Dedifferentiated amniotic fluid mesenchymal stem cell (primary cell): ENCODE results near the gene MAGI1.
"Not testable (repeated sequence)": the region's sequence is repeated elsewhere in the genome, so short reads cannot be mapped to it uniquely, and the experiment has no call there.

Experiments
- DNase-seq: peaks from one replicate; pipeline ENCODE4 v3.0.0-alpha.2; 2016; ENCODE audit errors: extremely low spot score

The MAGI1 gene

DNA sequence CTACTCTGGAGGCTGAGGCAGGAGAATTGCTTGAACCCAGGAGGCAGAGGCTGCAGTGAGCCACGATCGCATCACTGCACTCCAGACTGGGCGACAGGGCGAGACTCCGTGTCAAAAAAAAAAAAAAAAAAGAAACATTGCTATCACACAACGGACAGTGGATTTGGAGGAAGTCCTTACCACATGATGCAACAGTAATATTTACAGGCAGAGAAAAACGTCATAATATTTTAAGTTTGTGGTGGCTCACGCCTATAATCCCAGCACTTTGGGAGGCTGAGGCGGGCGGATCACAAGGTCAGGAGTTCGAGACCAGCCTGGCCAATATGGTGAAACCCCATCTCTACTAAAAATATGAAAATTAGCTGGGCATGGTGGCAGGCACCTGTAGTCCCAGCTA lies 473.0 kb downstream of the MAGI1 start:
- DNase-seq, result not testable (repeated sequence)

DNA sequence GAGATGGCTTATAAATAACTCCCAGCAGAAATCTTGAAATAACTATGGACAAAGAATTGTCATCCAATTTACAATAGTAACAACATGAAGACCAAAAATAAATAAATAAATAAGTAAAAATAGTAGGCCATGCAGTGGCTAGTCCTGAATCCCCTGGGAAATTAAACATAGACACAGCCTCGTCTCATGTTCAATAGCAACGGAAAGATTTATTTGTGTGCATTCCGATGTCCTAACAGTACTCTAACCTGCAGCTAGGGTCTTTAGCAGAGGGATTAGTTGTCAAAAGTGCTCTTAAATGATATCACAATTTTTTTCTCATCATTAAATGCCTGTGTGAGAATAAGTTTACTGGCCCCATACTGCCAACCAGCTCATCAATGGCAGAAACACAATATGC lies 474.2 kb downstream of the MAGI1 start:
- no peak for DNase-seq

DNA sequence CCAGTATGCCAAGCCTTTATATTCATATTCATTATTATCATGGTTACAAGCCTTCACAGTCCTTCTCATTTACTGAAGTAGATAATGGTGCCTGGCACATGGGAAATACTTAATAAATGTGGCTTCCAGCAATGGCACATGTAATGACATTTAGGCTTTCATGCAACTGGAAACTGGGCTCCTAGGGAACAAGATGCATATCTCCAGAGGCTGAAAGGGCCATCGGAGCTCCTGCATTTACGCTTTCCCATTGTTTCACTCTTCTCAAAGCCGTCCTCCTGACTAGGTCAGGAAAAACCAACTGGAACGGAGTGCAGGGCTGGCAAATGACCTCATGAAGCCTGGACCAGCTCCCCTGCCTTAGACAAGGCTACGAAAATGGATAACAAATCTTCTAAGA lies 474.9 kb downstream of the MAGI1 start:
- DNase-seq, result no peak

DNA sequence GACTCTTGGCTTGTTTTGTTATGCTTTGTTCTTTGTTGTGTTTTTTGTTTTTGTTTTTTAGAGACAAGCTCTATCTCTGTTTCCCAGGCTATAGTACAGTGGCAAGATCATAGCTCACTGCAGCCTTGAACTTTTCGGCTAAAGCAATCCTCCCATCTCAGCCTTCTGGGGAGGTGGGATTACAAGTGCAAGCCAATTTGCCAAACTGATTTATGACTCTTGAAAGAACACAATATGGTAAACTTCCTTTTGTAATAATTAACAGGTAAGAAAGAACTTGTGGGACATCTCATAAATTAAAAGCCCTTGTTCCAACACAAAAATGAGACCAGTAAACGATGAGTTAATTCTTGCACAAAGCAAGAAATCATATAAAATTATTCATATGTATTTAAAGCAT lies 476.3 kb downstream of the MAGI1 start:
- DNase-seq, result no peak

DNA sequence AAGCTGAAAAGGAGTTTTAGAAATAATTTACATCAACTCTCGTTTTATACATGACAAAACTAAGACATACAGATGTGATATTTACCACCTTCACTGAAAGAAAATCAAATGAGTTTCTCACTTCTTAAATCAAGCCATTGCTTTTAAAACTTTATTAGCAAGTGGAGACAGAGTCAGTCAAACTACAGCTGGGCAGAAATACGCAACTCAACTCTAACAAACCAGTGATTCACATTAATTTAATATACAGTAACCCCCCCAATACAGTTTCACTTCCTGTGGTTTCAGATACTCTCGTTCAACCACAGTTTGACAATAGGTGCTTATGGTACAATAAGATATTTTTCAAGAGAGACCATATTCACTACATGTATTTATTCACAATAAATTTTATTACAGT lies 477.1 kb downstream of the MAGI1 start:
- DNase-seq, result no peak

DNA sequence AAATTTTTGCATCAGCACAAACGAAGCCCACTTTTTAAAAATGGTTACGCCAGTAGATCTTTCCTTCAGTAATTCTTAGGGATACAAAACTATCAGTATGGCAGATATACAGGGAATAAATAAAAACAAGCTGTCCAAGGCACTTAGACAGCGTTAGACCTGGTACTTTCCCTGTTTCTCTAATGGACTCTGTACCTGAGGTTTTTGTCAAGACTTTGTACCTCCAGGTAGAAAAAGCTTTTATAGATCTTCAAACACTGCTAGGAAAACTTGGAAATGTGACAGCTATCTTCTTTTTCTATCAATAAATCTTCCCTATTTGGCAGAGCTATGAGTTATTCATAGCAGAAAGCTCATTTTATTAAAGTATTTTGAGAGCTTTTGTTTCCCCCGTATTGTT lies 477.8 kb downstream of the MAGI1 start:
- no peak for DNase-seq

DNA sequence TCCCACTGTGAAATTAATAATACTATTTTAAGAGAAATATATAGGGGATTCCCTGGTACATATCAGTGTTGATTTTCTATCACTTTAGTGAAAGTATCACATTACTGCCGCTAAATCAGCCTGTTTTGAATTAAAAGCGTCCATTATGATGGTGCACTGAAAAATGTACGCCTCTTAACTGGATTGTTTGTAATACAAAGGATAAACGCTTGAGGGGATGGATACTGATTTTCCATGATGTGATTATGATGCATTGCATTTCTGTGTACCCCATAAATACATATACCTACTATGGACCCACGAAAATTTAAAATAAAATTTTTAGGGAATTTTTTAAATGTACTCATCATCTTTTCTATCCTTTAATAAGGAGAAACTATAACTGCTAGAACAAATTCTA lies 478.6 kb downstream of the MAGI1 start:
- peak; percentile 24 for DNase-seq

DNA sequence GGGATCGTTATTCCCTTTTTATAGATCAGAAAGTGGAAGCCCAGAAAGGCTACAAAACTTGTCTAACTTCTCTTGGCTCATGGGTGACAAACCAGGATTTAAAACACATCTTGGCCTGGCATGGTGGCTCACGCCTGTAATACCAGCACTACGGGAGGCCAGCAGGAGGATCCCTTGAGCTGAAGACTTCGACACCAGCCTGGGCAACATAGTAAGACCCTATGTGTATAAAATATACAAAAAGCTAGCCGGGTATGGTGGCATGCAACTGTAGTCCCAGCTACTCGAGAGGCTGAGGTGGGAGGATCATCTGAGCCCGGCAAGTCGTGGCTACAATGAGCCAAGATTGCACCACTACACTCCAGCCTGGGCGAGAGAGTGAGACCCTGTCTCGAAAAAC lies 479.1 kb downstream of the MAGI1 start:
- no peak for DNase-seq

DNA sequence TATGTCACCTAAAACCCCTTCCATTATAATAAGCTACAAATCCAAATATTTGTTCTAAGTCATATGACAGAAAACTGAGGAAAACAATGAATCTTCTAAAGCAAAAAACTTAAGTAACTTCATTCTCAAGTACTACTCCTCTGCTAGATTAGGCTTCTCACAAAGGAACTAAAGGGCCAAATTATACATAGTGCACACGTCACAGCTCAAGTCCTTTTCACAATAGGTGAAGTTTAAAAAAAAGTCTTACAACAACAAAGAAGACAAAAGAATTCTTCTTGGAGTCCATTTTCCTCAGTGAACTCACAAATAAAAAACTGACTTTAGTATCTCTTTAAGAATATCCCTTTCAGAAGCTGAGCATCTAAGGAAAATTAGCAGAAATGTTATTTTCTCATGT lies 479.9 kb downstream of the MAGI1 start:
- DNase-seq, result no peak

DNA sequence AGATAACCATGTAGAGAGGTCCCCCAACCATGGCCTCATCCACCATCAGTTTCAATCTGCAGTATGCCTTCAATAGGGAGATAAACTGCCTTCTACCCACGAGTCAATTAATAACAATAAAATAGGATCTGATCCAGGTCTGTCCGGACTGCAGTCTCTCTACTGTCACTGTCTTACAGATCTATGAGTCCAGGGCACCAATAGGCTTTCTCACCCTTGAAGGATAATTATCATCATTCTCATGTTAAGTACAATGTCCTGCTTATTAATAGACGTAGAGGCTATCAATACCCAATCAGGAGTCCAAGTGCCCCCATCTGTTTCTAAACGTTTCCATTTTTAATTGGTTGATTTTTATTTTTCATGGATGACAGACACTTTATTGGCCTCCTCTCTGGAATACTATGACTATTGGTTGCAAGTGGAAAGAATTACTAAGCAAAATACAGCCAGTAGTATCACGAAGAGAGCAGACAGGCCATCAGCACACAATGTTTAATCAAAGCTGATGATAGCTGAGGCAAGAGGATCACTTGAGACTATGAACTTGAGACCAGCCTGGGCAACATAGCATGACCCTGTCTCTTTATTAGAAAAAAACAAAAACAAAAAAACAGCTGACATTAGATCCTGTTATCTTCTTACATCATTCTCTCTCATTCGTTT lies 480.7 kb downstream of the MAGI1 start:
- DNase-seq, result no peak

DNA sequence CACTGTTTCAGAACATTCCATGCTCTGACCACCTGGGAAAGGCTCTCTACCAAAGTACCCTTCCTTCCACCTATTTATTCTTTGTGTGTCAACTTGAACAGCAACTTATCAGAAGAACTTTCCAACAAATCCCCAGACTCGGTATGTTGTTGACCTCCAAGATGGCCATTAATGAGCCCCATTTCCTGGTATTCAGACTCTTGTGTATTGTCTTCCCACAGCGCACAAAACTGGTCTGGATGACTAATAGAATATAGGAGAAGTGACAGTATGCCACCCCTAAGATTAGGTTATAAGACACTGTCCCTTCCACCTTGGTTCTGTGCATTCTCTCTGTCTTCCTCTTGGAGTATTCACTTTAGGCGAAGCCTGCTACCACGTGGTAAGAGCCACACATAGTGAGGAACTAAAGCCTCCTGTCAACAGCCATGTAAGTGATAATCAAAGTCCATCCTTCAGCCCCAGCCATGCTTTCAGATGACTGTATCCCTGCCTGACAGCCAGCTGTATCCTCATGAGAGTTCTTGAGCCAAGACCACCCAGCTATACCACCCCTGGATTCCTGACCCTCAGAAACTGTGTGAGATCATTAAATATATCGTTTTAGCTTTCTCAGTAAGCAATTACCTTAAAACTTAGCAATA lies 481.7 kb downstream of the MAGI1 start:
- no peak for DNase-seq

DNA sequence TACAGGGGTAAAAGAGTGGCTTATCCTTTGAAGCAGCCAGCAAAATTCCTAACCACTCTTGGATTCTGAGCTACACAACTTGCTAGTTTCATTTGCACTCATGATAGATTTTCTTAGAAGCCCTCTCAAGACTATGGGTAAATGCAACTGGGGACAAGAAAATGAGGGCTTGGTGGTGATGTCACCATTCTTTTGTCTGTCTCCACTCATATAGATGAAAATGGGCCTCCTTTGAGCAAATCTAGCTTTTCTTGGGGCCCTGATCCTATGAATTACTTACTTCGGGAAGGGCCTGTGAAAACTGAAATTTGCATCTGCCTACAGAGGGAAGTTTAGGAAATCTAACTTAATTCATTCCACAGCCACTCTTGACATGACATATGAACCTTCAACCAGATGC lies 486.3 kb downstream of the MAGI1 start:
- no peak for DNase-seq

DNA sequence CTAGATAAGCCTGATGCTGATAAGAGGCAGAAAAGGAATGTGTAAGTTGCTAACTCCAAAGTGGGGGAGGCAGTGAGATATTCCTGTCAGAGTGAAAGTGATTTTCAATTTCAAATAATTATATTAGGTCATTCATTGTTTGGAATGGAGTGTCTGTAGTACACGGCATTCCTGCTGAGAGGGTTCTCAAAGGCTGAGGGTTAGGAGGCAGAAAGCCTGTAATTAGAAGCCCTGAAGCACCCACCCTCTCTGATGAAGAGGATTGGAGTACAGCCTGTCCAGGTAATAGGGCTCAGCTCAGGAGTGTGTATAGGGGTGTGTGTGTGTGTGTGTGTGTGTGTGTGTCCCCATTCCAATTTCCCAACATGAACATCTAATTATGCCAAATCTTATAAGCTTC lies 486.8 kb downstream of the MAGI1 start:
- DNase-seq, result no peak

DNA sequence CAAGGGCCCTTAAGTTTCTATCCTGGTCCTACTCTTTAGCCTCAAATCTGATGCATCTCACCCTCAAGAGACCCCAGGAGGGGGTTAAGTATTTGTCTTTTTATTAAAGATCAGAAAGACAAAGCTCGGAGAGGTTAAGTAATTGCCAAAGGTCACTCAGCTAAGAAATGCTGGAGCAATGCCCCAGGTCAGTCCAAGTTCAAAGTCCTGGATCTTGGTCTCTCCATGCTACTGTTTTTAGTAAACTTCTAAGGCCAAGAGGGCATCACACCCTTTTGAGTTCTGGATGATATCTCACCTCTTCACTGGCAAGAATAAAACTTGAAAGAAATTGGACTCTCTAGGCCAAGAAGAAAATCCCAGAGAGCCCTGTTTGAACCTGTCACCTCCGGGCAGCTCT lies 488.6 kb downstream of the MAGI1 start:
- DNase-seq, result no peak

DNA sequence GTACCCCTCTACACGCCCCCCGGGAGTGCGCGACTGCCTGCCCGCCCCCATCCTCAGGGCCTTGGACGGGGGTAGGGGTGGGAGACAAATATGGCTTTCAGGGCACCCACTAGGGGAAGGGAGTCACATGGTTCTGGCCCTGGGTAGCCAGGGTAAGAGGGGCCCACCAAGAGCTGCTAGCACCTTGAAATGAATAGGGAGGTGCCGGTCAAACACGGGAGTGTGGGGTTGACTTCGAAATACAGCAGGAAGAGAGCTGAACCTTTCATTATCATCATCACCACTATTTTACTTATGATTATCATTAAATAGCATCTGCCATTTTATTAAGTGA lies 489.1 kb downstream of the MAGI1 start:
- DNase-seq, result no peak

DNA sequence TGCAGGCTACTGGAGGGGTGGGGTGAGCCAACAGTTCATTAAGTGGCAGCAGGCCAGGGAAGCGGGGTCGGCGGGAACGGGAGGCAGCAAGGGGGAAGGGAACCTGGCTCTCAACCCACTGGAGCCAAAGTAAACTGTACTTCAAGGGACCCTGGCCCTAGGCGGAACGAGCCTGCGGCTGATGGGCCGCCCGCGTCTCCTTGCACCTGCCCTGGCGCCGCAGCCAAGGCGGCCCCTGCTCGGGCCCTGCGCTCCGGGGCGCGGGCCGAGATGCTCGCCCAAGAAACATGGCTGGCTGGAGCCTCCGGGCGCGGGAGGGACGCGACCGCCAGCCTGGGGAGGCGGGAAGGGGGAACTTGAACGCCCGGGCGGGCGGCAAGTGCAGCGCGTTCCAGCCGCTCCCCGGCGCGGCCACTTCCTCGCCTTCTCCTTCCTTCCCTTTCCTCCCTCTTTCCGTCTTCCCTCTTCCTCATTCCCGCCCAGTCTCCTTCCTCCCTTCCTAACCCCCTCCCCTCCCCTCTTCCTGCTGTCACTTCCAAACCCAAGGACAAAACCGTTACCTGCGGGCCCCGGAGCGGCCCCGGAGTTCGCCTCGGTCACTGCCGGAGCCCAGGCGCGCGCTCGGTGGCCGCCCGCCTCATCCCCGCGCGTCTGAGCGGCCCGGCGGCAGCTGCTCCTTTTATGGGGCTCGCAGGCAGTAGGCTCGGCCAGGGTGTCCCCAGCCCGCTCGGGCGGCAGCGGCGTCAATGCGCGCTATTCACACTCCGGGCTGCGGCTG lies 489.7 kb downstream of the MAGI1 start:
- no peak for DNase-seq

DNA sequence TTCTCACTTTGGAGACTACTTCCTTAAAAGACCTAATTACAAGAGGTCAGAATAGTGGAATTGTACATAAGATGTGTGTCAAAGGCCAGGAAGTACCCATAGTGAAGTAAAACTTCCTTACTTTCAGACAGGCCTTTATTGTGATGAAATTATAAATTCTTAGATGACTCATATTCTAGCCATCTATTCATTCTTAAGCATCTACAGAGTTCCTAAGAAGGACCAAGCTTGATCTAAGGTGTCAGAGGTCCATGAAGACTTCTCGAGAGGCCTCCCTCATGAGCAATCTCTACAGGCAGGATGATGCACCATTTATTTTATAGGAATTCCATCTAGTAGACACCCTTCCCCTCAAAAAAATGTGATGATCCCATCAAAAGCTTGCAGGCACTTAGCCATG lies 493.3 kb downstream of the MAGI1 start:
- no peak for DNase-seq

DNA sequence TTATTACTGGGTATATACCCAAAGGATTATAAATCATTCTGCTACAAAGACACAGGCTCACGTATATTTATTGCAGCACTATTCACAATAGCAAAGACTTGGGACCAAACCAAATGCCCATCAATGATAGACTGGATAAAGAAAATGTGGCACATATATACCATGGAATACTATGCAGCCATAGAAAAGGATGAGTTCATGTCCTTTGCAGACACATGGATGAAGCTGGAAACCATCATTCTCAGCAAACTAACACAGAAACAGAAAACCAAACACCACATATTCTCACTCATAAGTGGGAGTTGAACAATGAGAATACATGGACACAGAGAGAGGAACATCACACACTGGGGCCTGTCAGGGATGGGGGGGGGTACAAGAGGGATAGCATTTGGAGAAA lies 495.3 kb downstream of the MAGI1 start:
- DNase-seq, result not testable (repeated sequence)

DNA sequence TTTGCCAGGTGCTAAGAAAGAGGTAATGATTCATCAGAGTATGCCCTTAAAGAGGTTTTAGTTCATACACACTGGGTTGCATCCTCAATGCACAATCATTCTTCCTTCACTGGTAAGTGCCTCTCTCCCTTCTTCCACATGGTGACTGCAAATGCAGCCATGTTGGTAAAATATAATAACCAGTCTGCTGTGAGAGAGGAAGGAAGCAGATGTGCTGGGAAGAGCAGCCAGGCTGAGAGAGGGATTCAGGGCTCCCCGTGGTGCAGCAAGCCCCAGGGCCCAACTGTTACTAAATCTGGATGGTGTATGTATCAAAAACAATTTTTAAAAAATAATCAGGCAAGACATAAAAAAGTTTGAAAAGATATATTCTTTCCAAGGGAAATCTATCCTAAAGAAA lies 498.1 kb downstream of the MAGI1 start:
- DNase-seq, result no peak

DNA sequence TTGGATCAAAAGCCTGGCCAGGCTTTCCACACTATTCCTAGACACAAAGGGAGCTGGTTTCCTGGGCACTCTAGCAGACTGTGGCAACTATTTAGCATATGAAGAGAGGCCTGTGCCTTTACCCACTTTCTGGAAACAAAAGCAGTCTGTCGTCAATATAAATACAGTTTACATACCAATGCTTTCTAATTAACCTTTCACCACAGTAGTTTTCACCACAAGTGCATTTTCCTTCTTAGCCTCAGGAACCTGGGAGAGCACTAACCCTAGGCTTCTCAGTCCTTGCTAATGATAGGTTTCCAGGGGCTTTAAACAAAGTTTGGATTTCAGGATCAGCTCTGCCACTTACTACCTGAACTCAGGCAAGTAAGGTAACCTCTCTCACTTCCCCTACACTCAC lies 499.1 kb downstream of the MAGI1 start:
- no peak for DNase-seq

DNA sequence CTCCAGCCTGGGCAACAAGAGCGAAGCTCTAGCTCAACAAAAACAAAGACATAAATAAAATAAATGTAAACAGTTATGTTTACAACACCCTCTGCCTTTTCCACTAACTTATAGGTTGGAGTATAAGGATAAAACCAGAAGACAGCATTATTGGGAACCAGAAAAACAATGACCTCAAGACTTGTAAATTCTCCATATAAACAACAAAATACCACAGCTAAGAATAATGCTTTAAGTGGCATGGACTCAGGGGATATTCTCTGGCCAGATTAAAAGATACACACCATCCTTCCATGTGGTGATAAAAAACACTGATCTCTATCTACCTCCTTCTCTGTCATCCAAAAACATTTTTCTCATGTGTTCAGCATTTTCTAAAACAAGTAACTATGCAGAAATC lies 500.6 kb downstream of the MAGI1 start:
- no peak for DNase-seq

DNA sequence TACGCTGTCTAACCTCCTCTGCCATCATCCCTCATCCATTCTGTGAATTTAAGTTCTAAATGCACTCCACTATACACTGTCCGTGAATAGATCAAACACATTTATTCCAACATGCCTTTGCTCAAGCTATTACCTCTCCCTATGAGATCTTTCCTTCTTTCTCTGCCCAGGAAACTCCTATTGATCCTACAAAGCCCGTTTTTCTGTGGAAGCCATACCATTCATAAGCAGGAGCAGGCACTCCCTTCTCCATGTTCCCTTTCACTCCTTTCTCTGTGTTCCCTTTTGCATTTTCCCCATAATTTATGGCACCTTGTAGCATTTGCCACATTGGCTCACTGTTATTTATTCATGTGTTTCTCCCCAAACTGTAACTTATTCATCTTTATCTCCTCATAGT lies 501.6 kb downstream of the MAGI1 start:
- no peak for DNase-seq

DNA sequence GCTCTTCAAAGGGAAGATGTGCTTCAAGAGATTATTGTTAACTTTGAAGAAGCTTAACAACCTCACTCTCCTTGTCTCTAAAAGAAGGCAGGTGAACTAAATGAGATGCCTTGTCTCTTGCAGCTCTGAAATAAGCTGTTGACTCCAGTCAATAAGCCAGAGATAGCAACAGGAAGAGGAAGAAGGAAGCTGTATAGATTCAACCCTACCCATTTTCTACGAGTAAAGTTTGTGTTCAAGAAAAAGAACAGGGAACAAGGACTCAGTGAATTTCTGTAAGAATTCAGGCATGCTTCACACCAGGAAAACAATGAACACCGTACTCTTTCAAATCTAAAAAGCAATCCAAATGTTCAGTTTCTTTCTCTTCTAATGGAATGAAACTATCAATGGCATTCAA lies 503.5 kb downstream of the MAGI1 start:
- no peak for DNase-seq
